NCI-H1436 treated with DMSO at 0.1 percent for 48 hours (cell line): ENCODE results near the gene PDK4.
"Not testable (repeated sequence)": the region's sequence is repeated elsewhere in the genome, so short reads cannot be mapped to it uniquely, and the experiment has no call there.

ENCODE experiments used
- DNase-seq: peaks from one replicate; lab custom pipeline; 2025; lab: John Stamatoyannopoulos, UW

The PDK4 gene

DNA sequence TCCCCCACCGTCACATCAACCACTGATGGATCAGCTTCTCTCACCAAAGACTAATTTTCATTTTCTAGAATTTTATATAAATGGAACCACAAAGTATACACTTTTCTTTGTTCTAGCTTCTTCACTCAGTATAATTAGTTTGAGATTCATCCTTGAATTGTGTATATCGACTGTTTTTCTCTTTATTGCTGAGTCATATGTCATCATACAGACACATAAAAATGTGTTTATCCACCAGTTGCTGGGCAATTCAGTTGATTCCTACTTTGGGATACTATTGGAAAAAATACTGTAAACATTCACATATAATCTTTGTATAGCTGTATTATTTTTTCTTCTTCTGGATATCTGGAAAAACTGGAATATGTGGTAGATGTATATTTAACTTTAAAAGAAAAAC, 26.6 kb downstream of the PDK4 start:
- DNase-seq: no peak

GRCh38 chr7:95560674-95561073, 35.6 kb downstream of the PDK4 start:
- no peak for DNase-seq

DNA sequence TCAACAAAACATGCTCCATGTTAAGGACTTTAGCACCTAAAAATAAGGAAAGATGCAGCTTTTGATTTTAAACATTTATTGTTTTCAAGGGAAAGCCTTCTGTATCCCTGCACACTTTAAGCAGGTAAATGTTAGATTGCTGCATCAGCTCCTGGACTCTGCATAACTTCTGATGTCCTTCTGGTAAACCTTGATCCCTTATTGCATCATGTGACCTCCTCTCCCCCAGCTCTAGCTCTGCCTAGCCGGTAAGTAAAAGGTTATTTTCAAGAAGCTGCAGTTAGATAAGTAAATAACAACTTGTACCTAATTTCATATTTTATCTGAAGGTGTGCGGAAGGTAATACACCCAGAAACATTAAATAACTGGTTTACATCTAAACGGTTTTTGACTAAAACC, 37.5 kb downstream of the PDK4 start:
- DNase-seq: no peak

GRCh38 chr7:95556777-95557176, 39.5 kb downstream of the PDK4 start:
- no peak for DNase-seq

DNA sequence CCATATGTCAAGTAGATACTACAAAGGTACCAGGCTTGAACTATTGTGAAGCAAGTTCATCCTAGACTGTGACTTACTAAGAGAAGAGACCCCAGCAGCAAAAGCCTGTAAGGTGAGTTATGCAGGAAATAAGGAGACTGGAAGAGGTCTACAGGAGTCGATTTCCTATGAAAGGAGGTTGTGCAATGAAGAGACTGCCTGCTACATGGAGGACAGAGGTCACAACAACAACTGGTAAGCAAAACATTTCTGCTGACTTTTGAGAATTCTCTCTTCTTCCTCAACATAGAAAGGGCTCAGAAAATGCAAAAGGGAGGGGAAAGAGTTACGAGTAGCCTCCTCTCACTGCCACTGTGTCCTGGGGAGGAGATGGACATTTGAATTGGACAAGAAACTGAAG, 42.4 kb downstream of the PDK4 start:
- no peak for DNase-seq

DNA sequence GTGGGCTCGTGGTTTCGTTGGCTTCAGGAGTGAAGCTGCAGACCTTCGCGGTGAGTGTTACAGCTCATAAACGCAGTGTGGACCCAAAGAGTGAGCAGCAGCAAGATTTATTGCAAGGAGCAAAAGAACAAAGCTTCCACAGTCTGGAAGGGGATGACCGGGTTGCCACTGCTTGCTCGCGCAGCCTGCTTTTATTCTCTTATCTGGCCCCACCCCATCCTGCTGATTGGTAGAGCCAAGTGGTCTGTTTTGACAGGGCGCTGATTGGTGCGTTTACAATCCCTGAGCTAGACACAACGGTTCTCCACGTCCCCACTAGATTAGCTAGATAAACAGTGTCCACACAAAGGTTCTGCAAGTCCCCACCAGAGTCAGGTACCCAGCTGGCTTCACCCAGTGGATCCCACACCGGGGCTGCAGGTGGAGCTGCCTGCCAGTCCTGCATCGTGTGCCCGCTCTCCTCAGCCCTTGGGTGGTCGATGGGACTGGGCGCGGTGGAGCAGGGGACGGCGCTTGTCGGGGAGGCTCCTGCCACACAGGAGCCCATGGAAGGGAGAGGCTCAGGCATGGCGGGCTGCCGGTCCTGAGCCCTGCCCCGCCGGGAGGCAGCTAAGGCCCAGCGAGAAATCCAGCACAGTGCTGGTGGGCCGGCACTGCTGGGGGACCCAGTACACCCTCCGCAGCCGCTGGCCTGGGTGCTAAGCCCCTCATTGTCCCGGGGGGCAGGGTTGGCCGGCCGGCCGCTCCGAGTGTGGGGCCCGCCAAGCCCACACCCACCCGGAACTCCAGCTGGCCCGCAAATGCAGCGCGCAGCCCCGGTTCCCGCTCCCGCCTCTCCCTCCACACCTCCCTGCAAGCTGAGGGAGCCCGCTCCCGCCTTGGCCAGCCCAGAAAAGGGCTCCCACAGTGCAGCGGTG, 44.0 kb downstream of the PDK4 start:
- DNase-seq: not testable (repeated sequence)

DNA sequence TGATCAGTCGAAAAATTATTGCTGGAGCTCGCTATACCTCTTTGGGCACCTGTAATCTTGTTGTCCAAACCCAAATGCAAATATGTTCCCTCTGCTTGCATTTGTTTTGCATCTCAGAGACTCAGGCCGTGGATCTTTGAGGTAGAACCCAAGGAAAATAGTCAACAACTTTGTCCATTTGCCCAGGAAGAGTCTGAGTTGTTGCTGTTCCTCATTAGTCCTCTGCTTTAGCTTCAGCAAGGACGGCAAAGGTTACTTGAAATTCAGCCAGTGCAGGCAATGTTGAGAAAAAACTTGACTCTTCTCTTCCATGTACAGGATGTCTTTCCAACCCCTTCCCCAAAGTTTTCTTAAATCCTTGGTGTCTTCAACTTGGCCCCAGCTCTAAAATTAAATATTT, 45.8 kb downstream of the PDK4 start:
- no peak for DNase-seq

GRCh38 chr7:95549818-95550529, 46.3 kb downstream of the PDK4 start:
- DNase-seq: no peak

DNA sequence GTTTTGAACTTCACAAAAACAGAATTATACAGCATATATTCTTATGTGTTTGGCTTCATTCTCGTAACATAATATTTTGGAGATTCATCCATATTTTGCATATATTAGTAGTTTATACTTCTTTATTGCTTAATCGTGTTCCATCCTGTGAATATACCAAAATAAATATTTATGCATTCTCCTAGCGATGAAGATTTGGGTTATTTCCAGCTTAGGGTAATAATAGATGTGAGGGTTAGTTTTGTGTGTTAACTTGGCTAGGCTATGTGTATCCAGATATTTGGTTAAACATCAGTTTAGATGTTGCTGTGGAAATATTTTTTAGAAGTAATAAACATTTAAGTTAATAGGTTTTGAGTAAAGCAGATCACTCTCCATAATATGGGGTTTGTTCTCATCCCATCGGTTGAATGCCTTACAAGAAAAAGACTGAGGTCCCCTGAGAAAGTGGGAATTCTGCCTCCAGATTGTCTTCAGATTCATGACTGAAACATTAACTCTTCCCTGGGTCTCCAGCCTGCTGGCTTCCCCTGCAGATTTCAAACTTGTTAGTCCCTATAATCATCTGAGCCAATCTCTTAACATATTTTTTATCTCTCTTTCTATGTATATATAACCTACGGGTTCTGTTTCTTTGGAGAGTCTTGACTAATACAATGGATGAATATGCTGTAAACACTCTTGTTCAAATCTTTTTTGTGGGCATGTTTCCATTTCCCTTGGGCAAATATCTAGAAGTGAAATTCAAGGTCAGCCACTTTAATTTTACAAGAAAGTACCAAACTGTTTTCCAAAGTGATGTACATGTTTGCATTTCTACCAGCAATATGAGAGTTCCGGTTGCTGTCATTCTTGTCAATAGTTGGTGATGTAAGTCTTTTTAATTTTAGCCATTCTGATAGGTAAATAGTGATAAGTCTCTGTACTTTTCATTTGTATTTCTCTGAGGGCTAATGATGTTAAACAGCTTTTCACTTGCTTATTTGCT, 48.7 kb downstream of the PDK4 start:
- DNase-seq: no peak

DNA sequence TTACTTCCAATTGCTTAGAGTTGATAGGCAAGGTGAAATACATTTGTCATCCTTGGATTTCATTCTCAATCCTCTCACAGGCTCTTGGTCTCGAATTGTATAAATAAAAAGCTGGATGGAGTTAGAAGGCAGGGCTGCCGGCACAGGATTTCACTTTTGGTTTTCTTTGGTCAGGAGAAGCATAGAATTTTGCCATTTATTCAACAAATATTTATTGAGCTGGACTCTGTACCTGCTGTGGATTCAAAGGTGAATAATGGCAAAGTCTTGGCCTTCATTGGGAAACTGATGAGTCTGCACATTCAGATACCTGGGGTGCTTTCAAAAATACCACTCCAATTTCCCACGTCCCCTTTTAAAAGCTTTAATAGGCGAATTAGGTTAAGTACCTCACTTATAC, 49.7 kb downstream of the PDK4 start:
- DNase-seq: no peak

DNA sequence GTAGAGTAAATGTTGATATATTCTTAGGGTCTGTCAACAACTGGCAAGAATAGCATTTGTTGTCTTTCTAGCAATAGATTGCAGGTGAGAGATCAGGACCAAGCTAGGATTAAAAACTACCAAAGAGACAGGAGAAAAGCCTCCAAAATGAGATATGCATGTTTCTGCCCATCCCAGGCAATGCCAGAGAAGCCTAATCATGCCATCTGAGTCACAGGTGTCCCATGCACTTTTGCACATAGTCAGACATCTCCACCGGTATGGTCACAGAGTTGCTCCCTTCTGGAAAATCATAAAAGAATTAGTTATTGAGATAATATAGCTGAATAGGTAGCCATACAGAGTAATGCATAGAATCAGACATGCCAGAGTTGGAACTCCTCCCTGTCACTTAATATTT, 50.6 kb downstream of the PDK4 start:
- DNase-seq: no peak

DNA sequence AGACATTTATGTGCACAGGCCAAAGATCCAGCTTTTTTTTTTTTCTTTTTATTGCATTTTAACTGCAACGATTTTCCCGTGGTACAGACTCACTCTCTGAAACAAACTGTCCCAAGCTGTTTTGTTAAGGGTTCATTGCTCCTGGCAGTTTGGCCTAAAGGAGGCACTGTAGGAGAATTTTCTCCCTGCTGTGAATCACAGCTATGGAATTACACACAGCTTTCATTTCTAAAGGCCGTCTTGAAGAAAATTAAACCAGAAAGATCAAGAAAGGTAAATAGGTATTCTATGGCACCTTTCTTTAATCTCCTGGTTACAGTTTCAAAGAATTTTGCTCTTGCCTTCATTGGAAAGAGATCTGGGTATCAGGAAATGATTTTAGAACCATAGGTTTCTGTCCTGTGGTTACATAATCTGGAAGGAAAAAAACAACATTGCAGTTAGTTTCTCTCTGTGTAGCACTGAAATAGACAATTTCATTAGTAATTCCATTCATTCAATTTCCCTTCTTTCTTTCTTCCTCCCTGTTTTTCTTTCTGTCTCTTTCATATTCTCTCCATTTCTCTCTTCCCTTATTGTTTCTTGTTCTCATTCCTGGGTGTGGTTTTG, 51.2 kb downstream of the PDK4 start:
- no peak for DNase-seq

DNA sequence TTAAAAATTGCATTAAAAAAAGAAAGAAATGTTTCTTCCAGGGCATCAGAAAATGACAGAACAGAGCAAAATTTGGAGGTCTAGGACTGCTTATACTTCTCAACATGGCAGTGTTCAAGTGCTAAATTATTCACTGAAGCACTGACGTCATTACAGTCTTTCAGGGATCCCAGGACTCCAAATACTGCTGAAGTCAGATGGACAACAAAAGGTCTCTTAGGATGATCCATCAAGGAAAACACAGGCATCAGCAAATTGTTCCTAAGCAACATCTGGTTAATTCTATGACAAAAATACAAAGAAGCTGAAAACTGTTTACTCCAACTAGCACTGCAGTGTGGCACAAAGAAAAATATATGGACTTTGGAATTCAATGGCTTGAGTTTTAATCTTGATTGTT, 52.1 kb downstream of the PDK4 start:
- DNase-seq: no peak

DNA sequence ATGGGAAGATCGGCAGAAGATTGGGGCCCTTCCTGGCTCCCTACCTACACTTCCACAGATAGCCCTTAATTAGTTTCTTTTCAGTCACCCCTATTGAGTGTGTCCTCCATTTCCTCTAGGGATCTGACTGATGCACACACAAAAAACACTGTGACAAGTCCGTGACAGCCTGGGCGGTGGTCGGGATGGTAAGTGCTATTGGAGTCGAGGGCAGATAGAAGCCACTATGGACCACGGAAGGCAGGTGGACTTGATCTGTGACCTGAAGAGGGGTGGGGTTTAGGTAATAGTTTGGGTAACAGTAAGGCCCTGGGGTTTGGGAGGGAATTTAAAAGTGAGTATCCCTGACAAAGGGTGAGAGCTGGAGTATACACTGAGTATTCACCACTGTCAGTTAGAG, 53.0 kb downstream of the PDK4 start:
- DNase-seq: no peak

DNA sequence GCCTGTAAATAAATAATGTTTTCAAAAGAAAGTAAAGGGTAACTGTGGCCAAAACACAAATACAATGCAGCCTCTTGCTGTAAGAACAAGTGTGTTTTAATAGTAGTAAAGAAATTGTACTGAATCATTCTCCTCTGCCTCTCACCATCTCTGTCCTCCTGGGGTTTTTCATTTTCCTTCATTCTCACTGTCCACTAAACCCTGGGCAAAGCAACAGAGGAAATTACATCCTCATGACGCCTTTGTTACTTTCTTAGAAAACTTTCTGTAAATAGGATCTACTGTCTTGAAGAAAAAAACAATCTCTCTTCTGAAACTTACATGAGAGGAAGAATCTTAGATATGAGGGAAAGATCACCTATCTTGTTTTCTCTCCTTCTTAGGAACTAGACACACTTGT, 56.0 kb downstream of the PDK4 start:
- no peak for DNase-seq

DNA sequence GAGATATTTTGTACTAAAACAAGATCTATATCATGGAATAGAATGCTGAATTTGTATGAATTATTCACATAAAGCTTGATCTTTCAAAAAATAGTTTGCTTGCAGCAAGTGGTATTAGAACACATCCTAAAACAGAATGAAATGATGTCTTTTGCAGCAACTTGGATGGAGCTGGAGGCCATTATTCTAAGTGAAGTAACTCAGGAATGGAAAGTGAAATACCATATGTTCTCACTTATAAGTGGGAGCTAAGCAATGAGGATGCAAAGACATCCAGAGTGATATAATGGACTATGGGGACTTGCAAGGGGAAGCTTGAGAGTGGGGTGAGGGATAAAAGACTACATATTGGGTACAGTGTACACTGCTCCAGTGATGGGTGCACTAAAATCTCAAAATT, 56.9 kb downstream of the PDK4 start:
- DNase-seq: no peak

DNA sequence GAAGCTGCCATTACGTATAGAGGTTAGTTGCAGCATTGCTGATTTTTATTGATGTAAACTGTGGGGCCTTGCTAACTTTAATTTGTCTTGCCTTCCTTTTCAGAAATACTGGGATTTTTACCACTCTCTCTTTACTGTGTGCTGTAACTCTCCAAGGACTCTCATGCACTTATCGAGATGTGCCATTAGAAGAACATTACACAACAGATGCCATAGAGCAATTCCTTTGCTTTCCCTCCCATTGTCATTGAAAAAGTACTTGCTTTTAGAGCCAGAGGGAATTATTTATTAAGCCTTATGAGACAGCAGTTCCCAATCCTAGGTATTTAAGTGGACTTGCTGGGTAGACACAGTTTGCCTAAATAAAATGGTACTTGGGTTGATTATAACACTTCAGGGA, 58.8 kb downstream of the PDK4 start:
- no peak for DNase-seq

- no peak for DNase-seq
Observed at GRCh38 chr7:95536656-95537311, 59.5 kb downstream of the PDK4 start.

DNA sequence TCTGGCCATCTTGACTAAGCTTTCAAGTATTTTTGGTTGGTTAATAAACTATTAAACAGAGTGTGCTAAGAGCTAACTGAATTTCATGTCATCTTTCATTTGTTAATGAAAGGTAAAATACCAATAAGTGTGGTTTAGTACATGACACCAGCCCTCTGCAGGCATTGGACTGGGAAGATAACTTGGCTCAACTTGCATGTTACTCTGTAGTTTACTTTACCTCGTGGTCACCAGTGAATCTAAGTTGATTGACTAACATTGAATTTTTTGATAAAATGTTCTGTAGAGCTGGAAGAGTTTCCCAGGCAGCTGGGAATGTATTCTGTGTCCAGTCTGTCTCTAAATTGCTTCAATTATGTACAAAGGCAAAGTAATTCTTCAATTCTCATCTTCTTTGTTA, 60.7 kb downstream of the PDK4 start:
- DNase-seq: no peak

- no peak for DNase-seq
Observed at GRCh38 chr7:95534796-95535195, 61.5 kb downstream of the PDK4 start.
